C4-2B (cell line): ENCODE data around the gene TTC21B.

Source experiments
- CTCF ChIP-seq: fragments of 450-650 bp; conservative IDR thresholded peaks from 2 replicates; pipeline ENCODE4 v1.5.1; 2017; ENCODE audit warnings: mild to moderate bottlenecking
- ZFX ChIP-seq: fragments of 450-650 bp; IDR thresholded peaks from 2 replicates; pipeline ENCODE4 v1.6.1; 2017

GRCh38 chr2:165864296-165864695 is 89.3 kb downstream of the TTC21B start:
- TF ChIP-seq CTCF (no peak), ZFX (no peak)
